ENCODE measurements around the gene TUBAL3. TPM values are rescaled to one million over a fixed set of nuclear protein-coding genes. Genes with fewer than 3 reads are reported as not detected.

TUBAL3 gene
- total RNA-seq, 1 experiment from 2014 or later = 0.52 TPM

GRCh38 chr10:5440206-5440605 lies 35.6 kb upstream of the TUBAL3 start:
- no peak for DNase-seq
- Histone ChIP-seq H3K79me2 (ENCODE audit: low read depth) (peaks cover 39% of the 10 kb centered on the region), H3K9me2 (ENCODE audit: insufficient read depth) (no peaks in the 10 kb centered on the region), H3F3A (ENCODE audit: insufficient read depth, low read depth) (peaks cover 21% of the 10 kb centered on the region), H2AFZ (no peak overlapping the region), H3K4me2 (no peak overlapping the region), H3K36me3 (ENCODE audit: low read depth) (no peaks in the 10 kb centered on the region; the same call in 1 of the 2 replicates), H3K27me3 (ENCODE audit: insufficient read depth, low read depth) (no peaks in the 10 kb centered on the region), H3K4me1 (replicated peaks; ENCODE audit: insufficient read depth) (peaks cover 14% of the 10 kb centered on the region), H3K4me3 (no peak overlapping the region), H3K9me3 (ENCODE audit: insufficient read depth, low read depth) (no peaks in the 10 kb centered on the region), H3K27ac (no peak overlapping the region), H4K20me1 (ENCODE audit: insufficient read depth) (no peaks in the 10 kb centered on the region)
- CTCF ChIA-PET = no interaction called here
- intact Hi-C loops (cut with micrococcal nuclease; ENCODE audit: unreplicated experiment) = no loop called here
- TF ChIP-seq CTCF (conservative IDR thresholded peaks at IDR 0.05) = no peak
- TF ChIP-seq EZH2 (IDR thresholded peaks at IDR 0.05; ENCODE audit: low read depth) = no peak
- BruUV-seq (replicated peaks) = no TSS peak
- POLR2A ChIA-PET (ENCODE audit: unreplicated experiment) = interaction anchor here (0.7 kb wide), 1 partner anchor 54 kb away, joined by 7 read pairs; no protein-coding TSS in a partner anchor

- H3K79me2 ChIP-seq (ENCODE audit: low read depth) = peaks cover 17% of the 10 kb centered on the region
- POLR2A ChIA-PET (ENCODE audit: unreplicated experiment) = interaction anchor here (0.6 kb wide), 1 partner anchor 357 kb away, joined by 5 read pairs; no protein-coding TSS in a partner anchor
Measured at GRCh38 chr10:5435328-5435727, 30.7 kb upstream of the TUBAL3 start.

More at GRCh38 chr10:5435328-5435727, 30.7 kb upstream of the TUBAL3 start:
- Histone ChIP-seq H3K36me3 (ENCODE audit: low read depth) (peaks cover 9% of the 10 kb centered on the region), H2AFZ (no peak overlapping the region), H3K27me3 (ENCODE audit: insufficient read depth, low read depth) (no peaks in the 10 kb centered on the region), H3K4me2 (no peak overlapping the region), H3K4me1 (replicated peaks; ENCODE audit: insufficient read depth) (peaks cover 10% of the 10 kb centered on the region; the same call in 1 of the 2 replicates), H3K9me2 (ENCODE audit: insufficient read depth) (no peaks in the 10 kb centered on the region), H4K20me1 (ENCODE audit: insufficient read depth) (no peaks in the 10 kb centered on the region), H3K9me3 (ENCODE audit: insufficient read depth, low read depth) (no peaks in the 10 kb centered on the region), H3K27ac (no peak overlapping the region), H3F3A (ENCODE audit: insufficient read depth, low read depth) (0 out of 2 replicates have a peak, but pooled peaks cover 3% of the 10 kb centered on the region), H3K4me3 (no peak overlapping the region)
- CTCF ChIA-PET = interaction anchor here (0.7 to 1.0 kb wide), 2 partner anchors 111 to 621 kb away, joined by 4 read pairs; no protein-coding TSS in a partner anchor
- TF ChIP-seq CTCF (conservative IDR thresholded peaks at IDR 0.05) (no peak), EZH2 (IDR thresholded peaks at IDR 0.05; ENCODE audit: low read depth) (no peak)
- BruUV-seq (replicated peaks) = no TSS peak
- DNase-seq = no peak
- intact Hi-C loops (cut with micrococcal nuclease; ENCODE audit: unreplicated experiment) = loop anchor here (2.0 to 10.0 kb wide), 4 partner anchors 153 to 969 kb away; no protein-coding TSS in a partner anchor
